Tibial nerve (tissue), 3 donors: Measurements from ENCODE around the gene GPC4.

ENCODE experiments used
- CTCF ChIP-seq, 5 experiments: fragments of 200-600 bp in 3 of 5; fragments of 450-650 bp in 2 of 5; sonication (generic) in 3 of 5; IDR thresholded peaks; one replicate each; pipeline ENCODE4 v1.5.1; 2016 to 2019; ENCODE audit warnings: antibody characterized with exemption in 5 of 5, mild to moderate bottlenecking in 3 of 5, moderate library complexity in 2 of 5
- POLR2A ChIP-seq, 2 donors: fragments of 450-650 bp; IDR thresholded peaks; one replicate each; pipeline ENCODE4 v1.6.1; 2017; ENCODE audit warnings: antibody characterized with exemption in 2 of 2, mild to moderate bottlenecking in 2 of 2, moderate library complexity in 2 of 2

DNA sequence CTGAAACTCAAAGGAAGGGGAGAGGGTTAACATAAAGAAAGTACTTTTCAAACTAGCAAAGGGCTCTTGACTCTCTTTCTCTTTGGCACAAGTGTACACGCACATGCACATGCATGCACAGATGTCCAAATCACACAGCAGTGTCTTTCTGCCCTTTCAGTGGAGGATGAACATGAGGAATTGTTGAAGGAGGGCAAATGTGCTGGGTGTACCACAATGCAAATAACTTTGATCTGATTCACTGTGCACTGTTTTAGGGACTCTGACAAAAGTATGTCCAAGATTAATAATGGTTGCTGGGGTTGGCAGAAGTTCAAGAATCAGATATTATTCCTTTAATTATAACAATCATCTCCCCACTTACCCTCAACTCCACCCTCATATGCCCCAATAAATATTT is 93.8 kb downstream of the GPC4 start:
- TF ChIP-seq CTCF (IDR thresholded peaks at IDR 0.05) = no peak
- TF ChIP-seq POLR2A (IDR thresholded peaks at IDR 0.05) = no peak
